Testis (tissue), 3 donors: ENCODE results near the gene MACF1. TPM values are rescaled to one million over a fixed set of nuclear protein-coding genes. Genes with fewer than 3 reads are reported as not detected.

Experiments
- DNase-seq: peaks from one replicate; pipeline ENCODE4 v3.0.0-alpha.2; 2019
- H3K27ac ChIP-seq, 2 donors: fragments of 200-600 bp; sonication (generic); one replicate each; pipeline ENCODE4 v1.5.1; 2019
- H3K27me3 ChIP-seq: fragments of 200-600 bp; sonication (generic); one replicate; pipeline ENCODE4 v1.5.1; 2019
- H3K36me3 ChIP-seq: fragments of 200-600 bp; sonication (generic); one replicate; pipeline ENCODE4 v1.5.1; 2017; ENCODE audit warnings: low read depth; ENCODE audit errors: missing control alignments
- H3K4me1 ChIP-seq: fragments of 200-600 bp; sonication (generic); one replicate; pipeline ENCODE4 v1.5.1; 2019
- H3K4me3 ChIP-seq, 2 donors: fragments of 200-600 bp; sonication (generic); one replicate each; pipeline ENCODE4 v1.5.1; 2017 to 2019
- H3K9me3 ChIP-seq: fragments of 200-600 bp; sonication (generic); one replicate; pipeline ENCODE4 v1.5.1; 2017
- POLR2A ChIP-seq: fragments of 450-650 bp; IDR thresholded peaks from one replicate; pipeline ENCODE4 v1.6.1; 2017; ENCODE audit warnings: antibody characterized with exemption, mild to moderate bottlenecking, moderate library complexity
- WGBS, 2 donors: methylation state at CpG; one replicate each; pipeline ENCODE4 v1.1.5; 2018; 5-methylcytosine and 5-hydroxymethylcytosine counted together
- intact Hi-C: fragments of 100-400 bp; cut with DNase I; formaldehyde crosslinking; loops from one replicate; pipeline ENCODE4 v1.15.1; 2023; ENCODE audit warnings: low total_unique reads
- polyA plus RNA-seq: library from polyadenylated mRNA; stranded (reverse); fragments of 350-450 nt; fragmentation: Illumina TruSeq; extraction: RNeasy Lipid Tissue Mini Kit (QIAGEN cat#74804); gene quantifications from one replicate; pipeline ENCODE4 v1.2.3, GENCODE V29; 2014; ENCODE audit warnings: low read depth, low replicate concordance; ENCODE audit not compliant: insufficient read depth
- total RNA-seq, 2 donors: library from RNA; depleted of rRNA; stranded (reverse); fragments of >200 nt; gene quantifications; one replicate each; pipeline ENCODE4 v1.2.3, GENCODE V29; 2016
- TF ChIP-seq, protein P1 (sequence below), 3 experiments: fragments of 450-650 bp in 2 of 3; fragments of 200-600 bp in 1 of 3; sonication (generic) in 1 of 3; IDR thresholded peaks; one replicate each; pipeline ENCODE4 v1.5.1; 2016 to 2019; ENCODE audit warnings: antibody characterized with exemption in 3 of 3, mild to moderate bottlenecking in 2 of 3, moderate library complexity in 1 of 3

Gene MACF1
- total and polyA plus RNA-seq, 3 donors from 2014 or later: 136 to 494 (median 422) TPM

DNA sequence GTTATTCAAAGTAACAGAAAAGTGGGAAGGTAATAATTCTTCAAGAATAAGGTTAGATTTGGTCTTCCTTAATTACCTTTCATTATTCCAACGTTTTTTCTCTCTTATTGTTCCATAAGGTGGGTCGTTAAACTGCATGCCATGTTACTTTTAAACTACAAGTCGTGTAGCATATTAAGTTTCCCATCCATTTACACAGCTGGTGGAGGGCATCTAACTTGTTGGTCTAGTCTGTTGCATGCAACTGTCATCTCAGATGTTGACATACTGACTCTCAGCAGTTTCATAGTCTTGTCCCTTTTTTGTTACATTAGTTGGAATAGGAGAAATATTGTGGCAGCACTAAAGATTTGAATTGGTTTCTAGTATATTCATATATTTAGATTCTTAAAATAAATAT, 232.3 kb downstream of the MACF1 start:
- intact Hi-C loops: no loop called here
- no peaks in the 10 kb centered on the region for H3K4me1 ChIP-seq
- DNase-seq: no peak
- 66 to 80% methylated on average over 3 of the region's 3 CpGs for WGBS, 2 donors
- no peaks in the 10 kb centered on the region for H3K27me3 ChIP-seq
- no peak overlapping the region for H3K4me3 ChIP-seq
- peak overlapping the region in 1 of 2 donors; percentile 32 for H3K27ac ChIP-seq
- TF ChIP-seq, protein P1, sequence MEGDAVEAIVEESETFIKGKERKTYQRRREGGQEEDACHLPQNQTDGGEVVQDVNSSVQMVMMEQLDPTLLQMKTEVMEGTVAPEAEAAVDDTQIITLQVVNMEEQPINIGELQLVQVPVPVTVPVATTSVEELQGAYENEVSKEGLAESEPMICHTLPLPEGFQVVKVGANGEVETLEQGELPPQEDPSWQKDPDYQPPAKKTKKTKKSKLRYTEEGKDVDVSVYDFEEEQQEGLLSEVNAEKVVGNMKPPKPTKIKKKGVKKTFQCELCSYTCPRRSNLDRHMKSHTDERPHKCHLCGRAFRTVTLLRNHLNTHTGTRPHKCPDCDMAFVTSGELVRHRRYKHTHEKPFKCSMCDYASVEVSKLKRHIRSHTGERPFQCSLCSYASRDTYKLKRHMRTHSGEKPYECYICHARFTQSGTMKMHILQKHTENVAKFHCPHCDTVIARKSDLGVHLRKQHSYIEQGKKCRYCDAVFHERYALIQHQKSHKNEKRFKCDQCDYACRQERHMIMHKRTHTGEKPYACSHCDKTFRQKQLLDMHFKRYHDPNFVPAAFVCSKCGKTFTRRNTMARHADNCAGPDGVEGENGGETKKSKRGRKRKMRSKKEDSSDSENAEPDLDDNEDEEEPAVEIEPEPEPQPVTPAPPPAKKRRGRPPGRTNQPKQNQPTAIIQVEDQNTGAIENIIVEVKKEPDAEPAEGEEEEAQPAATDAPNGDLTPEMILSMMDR (IDR thresholded peaks at IDR 0.05): no peak
- TF ChIP-seq POLR2A: no peak
- H3K9me3 ChIP-seq: no peaks in the 10 kb centered on the region
- no peaks in the 10 kb centered on the region for H3K36me3 ChIP-seq

GRCh38 chr1:39438042-39438441, 233.5 kb downstream of the MACF1 start:
- H3K9me3 ChIP-seq: no peaks in the 10 kb centered on the region
- H3K27me3 ChIP-seq: no peaks in the 10 kb centered on the region
- no peak overlapping the region for H3K4me3 ChIP-seq
- 59 to 66% methylated on average over 2 of the region's 2 CpGs for WGBS, 2 donors
- H3K36me3 ChIP-seq: no peaks in the 10 kb centered on the region
- no peak for TF ChIP-seq POLR2A
- TF ChIP-seq, protein P1 (IDR thresholded peaks at IDR 0.05): no peak
- H3K4me1 ChIP-seq: no peaks in the 10 kb centered on the region
- peak overlapping the region; percentile 62 to 65 for H3K27ac ChIP-seq
- intact Hi-C loops: no loop called here
- DNase-seq: no peak

GRCh38 chr1:39440856-39441255, 236.4 kb downstream of the MACF1 start:
- intact Hi-C loops: no loop called here
- Histone ChIP-seq H3K36me3 (no peaks in the 10 kb centered on the region), H3K9me3 (no peaks in the 10 kb centered on the region), H3K4me1 (no peaks in the 10 kb centered on the region), H3K27ac (peak overlapping the region in 1 of 2 donors; percentile 10), H3K27me3 (no peaks in the 10 kb centered on the region), H3K4me3 (no peak overlapping the region)
- whole genome bisulfite sequencing, 2 donors: 59 to 68% methylated on average over 2 of the region's 2 CpGs
- no peak for DNase-seq
- no peak for TF ChIP-seq POLR2A
- TF ChIP-seq, protein P1 (IDR thresholded peaks at IDR 0.05): no peak

DNA sequence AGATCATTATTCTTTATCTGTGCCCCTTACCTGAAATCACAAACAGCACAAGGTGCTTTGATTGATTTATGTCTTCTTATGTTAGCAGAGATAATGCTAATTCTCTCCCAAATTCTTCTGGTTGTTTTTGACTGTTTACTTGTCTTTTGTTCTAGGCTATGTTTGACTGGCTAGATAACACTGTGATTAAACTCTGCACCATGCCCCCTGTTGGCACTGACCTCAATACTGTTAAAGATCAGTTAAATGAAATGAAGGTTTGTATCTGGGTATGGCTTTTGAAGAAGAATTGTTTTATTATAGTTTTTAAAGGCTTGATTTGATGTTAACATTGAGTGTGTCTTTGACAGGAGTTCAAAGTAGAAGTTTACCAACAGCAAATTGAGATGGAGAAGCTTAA, 237.3 kb downstream of the MACF1 start:
- intact Hi-C loops: no loop called here
- H3K9me3 ChIP-seq: no peaks in the 10 kb centered on the region
- H3K36me3 ChIP-seq: no peaks in the 10 kb centered on the region
- H3K27ac ChIP-seq: peak overlapping the region in 1 of 2 donors; percentile 10
- TF ChIP-seq POLR2A: no peak
- TF ChIP-seq, protein P1 (IDR thresholded peaks at IDR 0.05): no peak
- DNase-seq: no peak
- no peaks in the 10 kb centered on the region for H3K27me3 ChIP-seq
- no peaks in the 10 kb centered on the region for H3K4me1 ChIP-seq
- no peak overlapping the region for H3K4me3 ChIP-seq

DNA sequence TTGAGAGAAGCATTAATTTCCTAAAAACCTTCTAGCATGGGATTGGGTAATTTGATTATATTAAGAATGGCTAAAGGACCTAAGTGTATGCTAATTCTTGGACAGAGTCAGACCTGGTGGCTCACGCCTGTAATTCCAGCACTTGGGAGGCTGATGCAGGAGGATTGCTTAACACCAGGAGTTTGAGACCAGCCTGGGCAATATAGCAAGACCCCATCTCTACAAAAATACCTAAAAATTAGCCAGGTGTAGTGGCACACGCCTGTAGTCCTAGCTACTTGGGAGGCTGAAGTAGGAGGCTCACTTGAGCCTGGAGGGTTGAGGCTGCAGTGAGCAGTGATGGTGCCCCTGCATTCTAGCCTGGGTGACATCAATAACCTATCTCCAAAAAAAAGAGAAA, 241.1 kb downstream of the MACF1 start:
- Histone ChIP-seq H3K27ac (no peak overlapping the region), H3K36me3 (no peaks in the 10 kb centered on the region)
- intact Hi-C loops: no loop called here

More for the DNA sequence above, 241.1 kb downstream of the MACF1 start:
- Histone ChIP-seq H3K9me3 (no peaks in the 10 kb centered on the region), H3K27me3 (no peaks in the 10 kb centered on the region), H3K4me3 (no peak overlapping the region), H3K4me1 (peaks cover 7% of the 10 kb centered on the region)
- no peak for TF ChIP-seq POLR2A
- TF ChIP-seq, protein P1 (IDR thresholded peaks at IDR 0.05): no peak
- DNase-seq: no peak
- WGBS, 2 donors: 94% methylated on average over 2 of the region's 2 CpGs
